H1 (cell line): ENCODE measurements around the gene SLC22A8. TPM values are rescaled to one million over a fixed set of nuclear protein-coding genes. Genes with fewer than 3 reads are reported as not detected.

Experiments
- ASH2L ChIP-seq: fragments of 200-600, 300-600 bp; sonication (generic); IDR thresholded peaks from one replicate; pipeline ENCODE4 v1.7.1; 2017; ENCODE audit warnings: low read length
- CBX5 ChIP-seq: fragments of 300-800, 300-1000 bp; sonication (generic); IDR thresholded peaks from 2 replicates; pipeline ENCODE4 v1.7.1; 2016; ENCODE audit warnings: antibody characterized with exemption, low read length, low read depth
- CHD1 ChIP-seq: IDR thresholded peaks from 2 replicates; pipeline ENCODE4 v1.6.1; 2012; ENCODE audit warnings: low read depth, low read length, improper control_type of control experiment
- CHD2 ChIP-seq: IDR thresholded peaks from 2 replicates; pipeline ENCODE4 v1.6.1; 2012; ENCODE audit warnings: low read length, improper control_type of control experiment
- EP300 ChIP-seq, 2 experiments: IDR thresholded peaks; 1 replicate in 1 of 2; 2 replicates in 1 of 2; pipeline ENCODE4 v1.6.1; 2011 to 2012; ENCODE audit warnings: low read depth in 2 of 2, low read length in 2 of 2, mild to moderate bottlenecking in 2 of 2, borderline replicate concordance in 1 of 2, inconsistent platforms in 1 of 2, moderate library complexity in 1 of 2
- FOSL1 ChIP-seq: IDR thresholded peaks from 2 replicates; pipeline ENCODE4 v1.6.1; 2011; ENCODE audit warnings: mild to moderate bottlenecking, low read depth, low read length, moderate library complexity; ENCODE audit not compliant: insufficient read depth
- GABPA ChIP-seq: IDR thresholded peaks from 2 replicates; pipeline ENCODE4 v1.6.1; 2011; ENCODE audit warnings: mild to moderate bottlenecking, low read length, moderate library complexity, borderline replicate concordance; ENCODE audit not compliant: insufficient read depth
- HDAC2 ChIP-seq, 2 experiments: fragments of 300-600 bp in 1 of 2; sonication (generic) in 1 of 2; IDR thresholded peaks; 2 replicates each; pipeline ENCODE4 v1.6.1; 2011 to 2012; ENCODE audit warnings: low read depth in 2 of 2, low read length in 2 of 2, mild to moderate bottlenecking in 2 of 2, moderate library complexity in 2 of 2, borderline replicate concordance in 1 of 2, inconsistent platforms in 1 of 2
- JUN ChIP-seq: IDR thresholded peaks from 2 replicates; pipeline ENCODE4 v1.6.1; 2011; ENCODE audit warnings: low read depth, mild to moderate bottlenecking, improper control_type of control experiment, low read length
- KDM1A ChIP-seq: fragments of 200-600, 300-600 bp; sonication (generic); IDR thresholded peaks from 2 replicates; pipeline ENCODE4 v1.7.1; 2016; ENCODE audit warnings: mild to moderate bottlenecking, low read length, borderline replicate concordance
- NANOG ChIP-seq: IDR thresholded peaks from 2 replicates; pipeline ENCODE4 v1.6.1; 2011; ENCODE audit warnings: low read length, low read depth, mild to moderate bottlenecking, inconsistent platforms; ENCODE audit not compliant: insufficient read depth, poor library complexity, severe bottlenecking
- PHF8 ChIP-seq: fragments of 200-600 bp; sonication (generic); conservative IDR thresholded peaks from 2 replicates; pipeline ENCODE4 v1.7.1; 2012; ENCODE audit warnings: low read depth, mild to moderate bottlenecking, inconsistent platforms, low read length, moderate library complexity
- POLR2A ChIP-seq, 2 experiments: IDR thresholded peaks; 1 replicate in 1 of 2; 2 replicates in 1 of 2; pipeline ENCODE4 v1.6.1; 2011; ENCODE audit warnings: low read depth in 2 of 2, low read length in 2 of 2, mild to moderate bottlenecking in 2 of 2; ENCODE audit errors: control extremely low read depth in 1 of 2
- POLR2AphosphoS5 ChIP-seq: IDR thresholded peaks from 2 replicates; pipeline ENCODE4 v1.6.1; 2011; ENCODE audit warnings: low read depth, low read length
- RAD21 ChIP-seq, 2 experiments: IDR thresholded peaks in 1 of 2; conservative IDR thresholded peaks in 1 of 2; 2 replicates each; pipeline ENCODE4 v1.6.1; 2011; ENCODE audit warnings: low read depth in 2 of 2, low read length in 2 of 2, improper control_type of control experiment in 1 of 2, inconsistent platforms in 1 of 2, mild to moderate bottlenecking in 1 of 2, moderate library complexity in 1 of 2
- RBBP5 ChIP-seq: IDR thresholded peaks from 2 replicates; pipeline ENCODE4 v1.7.1; 2012; ENCODE audit warnings: low read depth, mild to moderate bottlenecking, inconsistent platforms, low read length, moderate library complexity, borderline replicate concordance
- RNF2 ChIP-seq: fragments of 200-900, 300-1000 bp; sonication (generic); IDR thresholded peaks from 2 replicates; pipeline ENCODE4 v1.7.1; 2016; ENCODE audit warnings: borderline replicate concordance, low read depth, mild to moderate bottlenecking, antibody characterized with exemption, low read length; ENCODE audit not compliant: poor library complexity, severe bottlenecking; ENCODE audit errors: missing control alignments
- SIN3A ChIP-seq, 2 experiments: IDR thresholded peaks in 1 of 2; conservative IDR thresholded peaks in 1 of 2; 2 replicates each; pipeline ENCODE4 v1.6.1; 2011 to 2012; ENCODE audit warnings: low read length in 2 of 2, improper control_type of control experiment in 1 of 2, low read depth in 1 of 2, mild to moderate bottlenecking in 1 of 2
- SRF ChIP-seq: IDR thresholded peaks from 2 replicates; pipeline ENCODE4 v1.6.1; 2011; ENCODE audit warnings: mild to moderate bottlenecking, low read depth, low read length, moderate library complexity
- TAF7 ChIP-seq: optimal IDR thresholded peaks from 2 replicates; pipeline ENCODE3; 2011; ENCODE audit warnings: low read depth, mild to moderate bottlenecking, inconsistent platforms, low read length, moderate library complexity, borderline replicate concordance
- TBP ChIP-seq: IDR thresholded peaks from 2 replicates; pipeline ENCODE4 v1.6.1; 2011; ENCODE audit warnings: low read depth, low read length, improper control_type of control experiment
- polyA plus RNA-seq, 7 experiments: library from polyadenylated mRNA; depleted of rRNA in 3 of 7; stranded (reverse) in 5 of 7; unstranded in 2 of 7; fragments of >200 nt in 5 of 7; fragments of 200-250 nt in 2 of 7; gene quantifications; 1 replicate in 5 of 7; 2 replicates in 1 of 7; 4 replicates in 1 of 7; pipeline versions ENCODE4 v1.2.1 to v1.2.3, GENCODE V29; 2011 to 2013; ENCODE audit warnings: missing spikeins in 2 of 7, mixed read lengths in 2 of 7
- total RNA-seq: library from RNA; stranded (reverse); fragmentation: NEBNext Ultra II Directional; extraction: Animal tissue kit (Norgen Biotek cat#: 25700); gene quantifications from 2 replicates; pipeline ENCODE4 v1.2.1, GENCODE V29; 2021
- TF ChIP-seq, protein P1 (sequence below): IDR thresholded peaks from 2 replicates; pipeline ENCODE4 v1.6.1; 2011; ENCODE audit warnings: low read length, improper control_type of control experiment

SLC22A8 gene
- total and polyA plus RNA-seq, 2 of the 8 experiments (the other 6 are each of a cell fraction or from before 2014, with no cell fraction given) = not detected

DNA sequence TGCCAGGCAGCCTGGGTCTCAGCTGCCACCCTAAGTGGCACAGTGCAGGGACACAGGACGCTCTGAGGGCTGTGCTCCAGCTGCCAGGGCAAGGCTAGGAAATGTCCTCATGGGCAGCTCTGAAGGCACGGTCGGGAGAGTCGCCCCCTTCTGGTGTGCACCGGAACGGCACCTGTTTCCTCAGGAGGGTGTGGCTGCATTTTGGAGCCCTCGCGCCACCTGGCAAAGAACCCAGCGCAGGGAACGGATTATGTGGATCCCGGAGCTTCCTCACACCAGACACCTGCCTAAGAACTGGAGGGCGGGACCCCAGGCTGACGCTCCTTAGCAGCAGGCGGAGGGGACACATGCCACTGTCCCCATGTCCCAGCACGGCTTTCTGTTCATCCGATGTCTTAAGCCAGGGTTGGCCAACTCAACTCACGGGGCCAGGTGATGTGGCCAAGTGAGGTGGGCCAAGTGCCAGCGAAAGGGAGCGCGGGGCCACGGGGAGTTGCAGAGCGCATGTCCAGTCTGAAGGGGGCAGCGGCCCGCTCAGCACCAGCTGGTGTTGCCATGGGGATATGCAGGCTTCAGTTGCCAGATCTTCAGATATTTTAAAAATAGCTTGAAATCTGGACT lies 5.1 kb upstream of the SLC22A8 start (continued):
- TF ChIP-seq EP300 (IDR thresholded peaks at IDR 0.05; ENCODE audit: borderline replicate concordance in 1 of 2, low read depth in 2 of 2, low read length in 2 of 2) (no peak), ASH2L (peak; percentile 26), NANOG (no peak), TAF7 (no peak), CHD1 (no peak), POLR2A (IDR thresholded peaks at IDR 0.05; ENCODE audit: control extremely low read depth in 1 of 2, low read depth in 2 of 2, low read length in 2 of 2) (no peak), KDM1A (no peak), PHF8 (no peak), FOSL1 (no peak), CBX5 (no peak), SIN3A (conservative IDR thresholded peaks at IDR 0.05 in 1 of 2, IDR thresholded peaks at IDR 0.05 in 1 of 2; ENCODE audit: low read depth in 1 of 2, low read length in 2 of 2) (0 out of 4 replicates have a peak, but pooled peaks of 1 of the 2 experiments have one; percentile 10), GABPA (no peak), TBP (0 out of 2 replicates have a peak, but pooled peaks have one; percentile 26), RBBP5 (no peak), SRF (no peak), JUN (no peak), RNF2 (no peak), HDAC2 (IDR thresholded peaks at IDR 0.05; ENCODE audit: borderline replicate concordance in 1 of 2, low read depth in 2 of 2, low read length in 2 of 2) (no peak), RAD21 (IDR thresholded peaks at IDR 0.05 in 1 of 2, conservative IDR thresholded peaks at IDR 0.05 in 1 of 2; ENCODE audit: low read depth in 2 of 2, low read length in 2 of 2) (peak; percentile 70 to 79), CHD2 (no peak), POLR2AphosphoS5 (no peak)
- TF ChIP-seq, protein P1, sequence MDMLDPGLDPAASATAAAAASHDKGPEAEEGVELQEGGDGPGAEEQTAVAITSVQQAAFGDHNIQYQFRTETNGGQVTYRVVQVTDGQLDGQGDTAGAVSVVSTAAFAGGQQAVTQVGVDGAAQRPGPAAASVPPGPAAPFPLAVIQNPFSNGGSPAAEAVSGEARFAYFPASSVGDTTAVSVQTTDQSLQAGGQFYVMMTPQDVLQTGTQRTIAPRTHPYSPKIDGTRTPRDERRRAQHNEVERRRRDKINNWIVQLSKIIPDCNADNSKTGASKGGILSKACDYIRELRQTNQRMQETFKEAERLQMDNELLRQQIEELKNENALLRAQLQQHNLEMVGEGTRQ = no peak
